Stomach (tissue), 9 donors: ENCODE data around the gene BMP6. TPM values are rescaled to one million over a fixed set of nuclear protein-coding genes. Genes with fewer than 3 reads are reported as not detected.

ENCODE experiments used
- DNase-seq, 2 donors: peaks; one replicate each; pipeline versions ENCODE4 v3.0.0 to v3.0.0-alpha.2; 2013 to 2019
- H3K27ac ChIP-seq, 5 donors: fragments of 200-600 bp in 4 of 5; sonication (generic) in 4 of 5; one replicate each; pipeline ENCODE4 v1.5.1; 2013 to 2019; ENCODE audit warnings: mild to moderate bottlenecking in 1 of 5, moderate library complexity in 1 of 5
- H3K27me3 ChIP-seq, 3 donors: fragments of 200-600 bp; sonication (generic); one replicate each; pipeline ENCODE4 v1.5.1; 2017 to 2019; ENCODE audit warnings: mixed run types in 1 of 3
- H3K36me3 ChIP-seq, 4 donors: fragments of 200-600 bp; sonication (generic); 1 replicate in 3 of 4; 2 replicates in 1 of 4; pipeline ENCODE4 v1.5.1; 2016 to 2019
- H3K4me1 ChIP-seq, 4 donors: fragments of 200-600 bp; sonication (generic); one replicate each; pipeline ENCODE4 v1.5.1; 2016 to 2019
- H3K4me3 ChIP-seq, 4 donors: fragments of 200-600 bp; sonication (generic) in 3 of 4; one replicate each; pipeline ENCODE4 v1.5.1; 2016 to 2019; ENCODE audit warnings: mild to moderate bottlenecking in 1 of 4
- H3K9me3 ChIP-seq, 4 donors: fragments of 200-600 bp; sonication (generic); one replicate each; pipeline ENCODE4 v1.5.1; 2016 to 2019
- EP300 ChIP-seq: sonication (generic); formaldehyde crosslinking; IDR thresholded peaks from one replicate; pipeline ENCODE4 v1.6.1; 2017; ENCODE audit warnings: antibody characterized with exemption
- POLR2A ChIP-seq, 4 donors: fragments of 450-650 bp; IDR thresholded peaks; one replicate each; pipeline ENCODE4 v1.6.1; 2016; ENCODE audit warnings: antibody characterized with exemption in 4 of 4, control low read depth in 2 of 4, mild to moderate bottlenecking in 1 of 4, moderate library complexity in 1 of 4
- POLR2AphosphoS5 ChIP-seq, 3 donors: sonication (generic); formaldehyde crosslinking; IDR thresholded peaks; one replicate each; pipeline ENCODE4 v1.6.1; 2016; ENCODE audit warnings: antibody characterized with exemption in 3 of 3
- WGBS, 5 donors: extraction: QIAGEN DNeasy Blood & Tissue Kit in 3 of 5; methylation state at CpG; one replicate each; pipeline versions ENCODE4 v1.1.5 to v1.1.7; 2013 to 2018; 5-methylcytosine and 5-hydroxymethylcytosine counted together
- intact Hi-C: fragments of 100-400 bp; cut with DNase I; formaldehyde crosslinking; loops from one replicate; pipeline ENCODE4 v1.15.1; 2023; ENCODE audit warnings: low total_unique reads
- polyA plus RNA-seq, 3 donors: library from polyadenylated mRNA; stranded (reverse); fragments of 200-250 nt; gene quantifications; one replicate each; pipeline ENCODE4 v1.2.3, GENCODE V29; 2013
- total RNA-seq, 5 donors: library from RNA; depleted of rRNA; stranded (reverse); fragments of >200 nt; gene quantifications; one replicate each; pipeline versions ENCODE4 v1.1.0 to v1.2.3, GENCODE V29; 2014 to 2016
- TF ChIP-seq, protein P1 (sequence below), 7 experiments: fragments of 450-650 bp in 4 of 7; fragments of 200-600 bp in 3 of 7; sonication (generic) in 3 of 7; IDR thresholded peaks; one replicate each; pipeline ENCODE4 v1.5.1; 2016 to 2019; ENCODE audit warnings: antibody characterized with exemption in 7 of 7, control low read depth in 2 of 7, mild to moderate bottlenecking in 1 of 7
- donor health status: healthy with polysubstance abuse.
- donor health status: Bipolar disorder and iron deficiency.
- donor health status: healthy.

Gene BMP6
- total and polyA plus RNA-seq, 8 donors: 0.50 to 15.8 (median 2.7) TPM; not detected in 1

DNA sequence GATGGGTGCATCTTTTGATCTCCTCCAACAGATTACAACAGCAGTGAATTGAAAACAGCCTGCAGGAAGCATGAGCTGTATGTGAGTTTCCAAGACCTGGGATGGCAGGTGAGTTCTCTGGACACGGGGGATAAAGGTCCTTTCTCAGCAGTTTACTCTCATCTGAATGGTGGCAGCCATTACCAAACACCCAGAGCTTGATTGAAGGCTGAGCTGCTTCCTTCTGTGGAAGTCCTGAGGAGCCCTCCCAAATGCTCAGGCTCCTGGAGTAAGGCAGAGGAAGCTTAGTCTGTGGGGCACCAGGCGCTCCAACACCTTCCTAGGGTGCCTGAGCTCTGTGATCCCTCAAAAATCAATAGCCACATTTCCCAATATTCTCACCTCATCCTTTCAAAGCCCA is 153.1 kb downstream of the BMP6 start:
- WGBS, 5 donors: 85 to 94% (median 89%) methylated on average over 2 of the region's 2 CpGs
- H3K4me3 ChIP-seq: no peak overlapping the region
- DNase-seq: no peak
- no peaks in the 10 kb centered on the region for H3K27me3 ChIP-seq
- H3K9me3 ChIP-seq: no peaks in the 10 kb centered on the region
- TF ChIP-seq EP300 (no peak), POLR2AphosphoS5 (IDR thresholded peaks at IDR 0.05) (no peak), POLR2A (IDR thresholded peaks at IDR 0.05) (no peak)
- TF ChIP-seq, protein P1, sequence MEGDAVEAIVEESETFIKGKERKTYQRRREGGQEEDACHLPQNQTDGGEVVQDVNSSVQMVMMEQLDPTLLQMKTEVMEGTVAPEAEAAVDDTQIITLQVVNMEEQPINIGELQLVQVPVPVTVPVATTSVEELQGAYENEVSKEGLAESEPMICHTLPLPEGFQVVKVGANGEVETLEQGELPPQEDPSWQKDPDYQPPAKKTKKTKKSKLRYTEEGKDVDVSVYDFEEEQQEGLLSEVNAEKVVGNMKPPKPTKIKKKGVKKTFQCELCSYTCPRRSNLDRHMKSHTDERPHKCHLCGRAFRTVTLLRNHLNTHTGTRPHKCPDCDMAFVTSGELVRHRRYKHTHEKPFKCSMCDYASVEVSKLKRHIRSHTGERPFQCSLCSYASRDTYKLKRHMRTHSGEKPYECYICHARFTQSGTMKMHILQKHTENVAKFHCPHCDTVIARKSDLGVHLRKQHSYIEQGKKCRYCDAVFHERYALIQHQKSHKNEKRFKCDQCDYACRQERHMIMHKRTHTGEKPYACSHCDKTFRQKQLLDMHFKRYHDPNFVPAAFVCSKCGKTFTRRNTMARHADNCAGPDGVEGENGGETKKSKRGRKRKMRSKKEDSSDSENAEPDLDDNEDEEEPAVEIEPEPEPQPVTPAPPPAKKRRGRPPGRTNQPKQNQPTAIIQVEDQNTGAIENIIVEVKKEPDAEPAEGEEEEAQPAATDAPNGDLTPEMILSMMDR (IDR thresholded peaks at IDR 0.05): no peak
- no peaks in the 10 kb centered on the region for H3K4me1 ChIP-seq
- H3K36me3 ChIP-seq: peaks cover 34 to 56% (median 53%) of the 10 kb centered on the region in 4 donors
- H3K27ac ChIP-seq: no peak overlapping the region
- intact Hi-C loops: no loop called here

DNA sequence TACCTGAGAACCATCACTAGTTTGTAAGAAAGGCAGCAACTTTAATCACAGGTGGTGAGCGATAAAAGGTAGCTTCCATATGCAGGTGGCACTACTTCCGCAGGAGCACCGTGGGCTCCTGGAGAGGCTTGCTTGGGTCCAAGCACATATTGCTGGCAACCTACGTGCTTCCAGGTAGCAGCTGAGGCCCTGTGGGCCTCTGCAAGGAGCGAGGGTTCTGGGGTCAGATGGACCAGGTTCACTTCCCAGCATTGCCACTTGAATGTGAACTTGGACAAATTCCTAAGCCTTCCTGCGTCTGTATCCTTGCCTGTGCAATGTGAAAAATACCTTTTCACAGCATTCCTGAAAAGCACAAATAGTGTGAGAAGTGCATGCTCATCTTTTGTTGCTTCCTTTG is 153.7 kb downstream of the BMP6 start:
- no peaks in the 10 kb centered on the region for H3K27me3 ChIP-seq
- no peaks in the 10 kb centered on the region for H3K4me1 ChIP-seq
- TF ChIP-seq, protein P1 (IDR thresholded peaks at IDR 0.05): no peak
- no peak for TF ChIP-seq POLR2AphosphoS5 (IDR thresholded peaks at IDR 0.05)
- TF ChIP-seq POLR2A (IDR thresholded peaks at IDR 0.05): no peak
- TF ChIP-seq EP300: no peak
- intact Hi-C loops: no loop called here
- no peak overlapping the region for H3K4me3 ChIP-seq
- H3K9me3 ChIP-seq: no peaks in the 10 kb centered on the region
- DNase-seq: no peak
- peaks cover 38 to 62% (median 58%) of the 10 kb centered on the region in 4 donors for H3K36me3 ChIP-seq
- no peak overlapping the region for H3K27ac ChIP-seq
- 85 to 96% (median 92%) methylated on average over 6 of the region's 6 CpGs for WGBS, 5 donors

DNA sequence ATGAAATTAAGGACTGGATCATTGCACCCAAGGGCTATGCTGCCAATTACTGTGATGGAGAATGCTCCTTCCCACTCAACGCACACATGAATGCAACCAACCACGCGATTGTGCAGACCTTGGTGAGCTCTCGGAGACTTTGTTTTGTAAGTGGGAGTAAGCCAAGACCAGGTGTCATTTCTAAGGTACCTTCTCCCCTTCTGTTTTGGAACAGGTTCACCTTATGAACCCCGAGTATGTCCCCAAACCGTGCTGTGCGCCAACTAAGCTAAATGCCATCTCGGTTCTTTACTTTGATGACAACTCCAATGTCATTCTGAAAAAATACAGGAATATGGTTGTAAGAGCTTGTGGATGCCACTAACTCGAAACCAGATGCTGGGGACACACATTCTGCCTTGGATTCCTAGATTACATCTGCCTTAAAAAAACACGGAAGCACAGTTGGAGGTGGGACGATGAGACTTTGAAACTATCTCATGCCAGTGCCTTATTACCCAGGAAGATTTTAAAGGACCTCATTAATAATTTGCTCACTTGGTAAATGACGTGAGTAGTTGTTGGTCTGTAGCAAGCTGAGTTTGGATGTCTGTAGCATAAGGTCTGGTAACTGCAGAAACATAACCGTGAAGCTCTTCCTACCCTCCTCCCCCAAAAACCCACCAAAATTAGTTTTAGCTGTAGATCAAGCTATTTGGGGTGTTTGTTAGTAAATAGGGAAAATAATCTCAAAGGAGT is 154.2 kb downstream of the BMP6 start:
- H3K4me1 ChIP-seq: no peaks in the 10 kb centered on the region
- peaks cover 43 to 67% (median 64%) of the 10 kb centered on the region in 4 donors for H3K36me3 ChIP-seq
- no peaks in the 10 kb centered on the region for H3K9me3 ChIP-seq
- intact Hi-C loops: no loop called here
- H3K4me3 ChIP-seq: no peak overlapping the region
- H3K27me3 ChIP-seq: no peaks in the 10 kb centered on the region
- no peak overlapping the region for H3K27ac ChIP-seq
- DNase-seq: no peak
- TF ChIP-seq POLR2AphosphoS5 (IDR thresholded peaks at IDR 0.05) (no peak), EP300 (no peak), POLR2A (IDR thresholded peaks at IDR 0.05) (no peak)
- TF ChIP-seq, protein P1 (IDR thresholded peaks at IDR 0.05): no peak
- WGBS, 5 donors: 91 to 94% (median 92%) methylated on average over 13 of the region's 13 CpGs

DNA sequence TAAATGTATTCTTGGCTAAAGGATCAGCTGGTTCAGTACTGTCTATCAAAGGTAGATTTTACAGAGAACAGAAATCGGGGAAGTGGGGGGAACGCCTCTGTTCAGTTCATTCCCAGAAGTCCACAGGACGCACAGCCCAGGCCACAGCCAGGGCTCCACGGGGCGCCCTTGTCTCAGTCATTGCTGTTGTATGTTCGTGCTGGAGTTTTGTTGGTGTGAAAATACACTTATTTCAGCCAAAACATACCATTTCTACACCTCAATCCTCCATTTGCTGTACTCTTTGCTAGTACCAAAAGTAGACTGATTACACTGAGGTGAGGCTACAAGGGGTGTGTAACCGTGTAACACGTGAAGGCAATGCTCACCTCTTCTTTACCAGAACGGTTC is 154.8 kb downstream of the BMP6 start:
- no peak overlapping the region for H3K4me3 ChIP-seq
- 88 to 96% (median 92%) methylated on average over 9 of the region's 9 CpGs for WGBS, 5 donors
- no peak for DNase-seq
- no peaks in the 10 kb centered on the region for H3K4me1 ChIP-seq
- no peaks in the 10 kb centered on the region for H3K27me3 ChIP-seq
- TF ChIP-seq POLR2A (IDR thresholded peaks at IDR 0.05) (no peak), EP300 (no peak), POLR2AphosphoS5 (IDR thresholded peaks at IDR 0.05) (no peak)
- TF ChIP-seq, protein P1 (IDR thresholded peaks at IDR 0.05): no peak
- H3K36me3 ChIP-seq: peaks cover 46 to 73% (median 69%) of the 10 kb centered on the region in 4 donors
- no peak overlapping the region for H3K27ac ChIP-seq
- H3K9me3 ChIP-seq: no peaks in the 10 kb centered on the region
- intact Hi-C loops: no loop called here
